ENCODE data around the gene PALLD. TPM values are rescaled to one million over a fixed set of nuclear protein-coding genes. Genes with fewer than 3 reads are reported as not detected.

The PALLD gene
- total RNA-seq, 1 donor from 2014 or later: 22.9 TPM

GRCh38 chr4:168682898-168683500 is 186.1 kb downstream of the PALLD start:
- DNase-seq (ENCODE audit: low spot score): no peak
- H3K9me3 Mint-ChIP-seq: no peaks in the 10 kb centered on the region
- H3K36me3 Mint-ChIP-seq (ENCODE audit: low read depth): no peaks in the 10 kb centered on the region
- no peaks in the 10 kb centered on the region for H3K4me1 Mint-ChIP-seq (ENCODE audit: low read depth)
- H3K27me3 Mint-ChIP-seq (ENCODE audit: insufficient read depth): peaks cover 5% of the 10 kb centered on the region
- intact Hi-C loops (cut with micrococcal nuclease): no loop called here
- H3K27ac Mint-ChIP-seq: no peak overlapping the region
- no peak overlapping the region for H3K4me3 Mint-ChIP-seq

GRCh38 chr4:168683595-168683994 is 186.7 kb downstream of the PALLD start:
- intact Hi-C loops (cut with micrococcal nuclease): no loop called here
- no peaks in the 10 kb centered on the region for H3K9me3 Mint-ChIP-seq
- H3K36me3 Mint-ChIP-seq (ENCODE audit: low read depth): no peaks in the 10 kb centered on the region
- no peak overlapping the region for H3K4me3 Mint-ChIP-seq
- no peak for DNase-seq (ENCODE audit: low spot score)
- H3K27ac Mint-ChIP-seq: no peak overlapping the region
- peaks cover 5% of the 10 kb centered on the region for H3K27me3 Mint-ChIP-seq (ENCODE audit: insufficient read depth)
- H3K4me1 Mint-ChIP-seq (ENCODE audit: low read depth): no peaks in the 10 kb centered on the region

GRCh38 chr4:168685136-168685809 is 188.4 kb downstream of the PALLD start:
- Mint-ChIP-seq H3K9me3 (no peaks in the 10 kb centered on the region), H3K36me3 (ENCODE audit: low read depth) (no peaks in the 10 kb centered on the region), H3K27ac (no peak overlapping the region), H3K4me1 (ENCODE audit: low read depth) (no peaks in the 10 kb centered on the region), H3K27me3 (ENCODE audit: insufficient read depth) (peaks cover 5% of the 10 kb centered on the region), H3K4me3 (no peak overlapping the region)
- intact Hi-C loops (cut with micrococcal nuclease): no loop called here
- DNase-seq (ENCODE audit: low spot score): no peak

GRCh38 chr4:168688584-168688983 is 191.7 kb downstream of the PALLD start:
- Mint-ChIP-seq H3K9me3 (no peaks in the 10 kb centered on the region), H3K4me1 (ENCODE audit: low read depth) (no peaks in the 10 kb centered on the region), H3K27ac (no peak overlapping the region), H3K36me3 (ENCODE audit: low read depth) (no peaks in the 10 kb centered on the region), H3K27me3 (ENCODE audit: insufficient read depth) (peaks cover 3% of the 10 kb centered on the region), H3K4me3 (no peak overlapping the region)
- intact Hi-C loops (cut with micrococcal nuclease): no loop called here
- DNase-seq (ENCODE audit: low spot score): no peak

- intact Hi-C loops (cut with micrococcal nuclease): no loop called here
Measured at GRCh38 chr4:168689791-168690190, 192.9 kb downstream of the PALLD start.

GRCh38 chr4:168690199-168690598 is 193.3 kb downstream of the PALLD start:
- no peak overlapping the region for H3K27ac Mint-ChIP-seq
- H3K36me3 Mint-ChIP-seq (ENCODE audit: low read depth): no peaks in the 10 kb centered on the region
- peaks cover 3% of the 10 kb centered on the region for H3K27me3 Mint-ChIP-seq (ENCODE audit: insufficient read depth)
- no peak overlapping the region for H3K4me3 Mint-ChIP-seq
- DNase-seq (ENCODE audit: low spot score): no peak
- intact Hi-C loops (cut with micrococcal nuclease): no loop called here
- H3K9me3 Mint-ChIP-seq: no peaks in the 10 kb centered on the region
- no peaks in the 10 kb centered on the region for H3K4me1 Mint-ChIP-seq (ENCODE audit: low read depth)

More at GRCh38 chr4:168689791-168690190, 192.9 kb downstream of the PALLD start:
- Mint-ChIP-seq H3K27me3 (ENCODE audit: insufficient read depth) (peaks cover 3% of the 10 kb centered on the region), H3K36me3 (ENCODE audit: low read depth) (no peaks in the 10 kb centered on the region), H3K4me1 (ENCODE audit: low read depth) (no peaks in the 10 kb centered on the region), H3K4me3 (no peak overlapping the region), H3K27ac (no peak overlapping the region), H3K9me3 (no peaks in the 10 kb centered on the region)
- no peak for DNase-seq (ENCODE audit: low spot score)

- Mint-ChIP-seq H3K27ac (no peak overlapping the region), H3K9me3 (no peaks in the 10 kb centered on the region), H3K4me1 (ENCODE audit: low read depth) (no peaks in the 10 kb centered on the region), H3K27me3 (ENCODE audit: insufficient read depth) (peaks cover 3% of the 10 kb centered on the region), H3K36me3 (ENCODE audit: low read depth) (no peaks in the 10 kb centered on the region), H3K4me3 (no peak overlapping the region)
- no peak for DNase-seq (ENCODE audit: low spot score)
- intact Hi-C loops (cut with micrococcal nuclease): no loop called here
Measured at GRCh38 chr4:168691631-168692369, 194.9 kb downstream of the PALLD start.

- no peak overlapping the region for H3K4me3 Mint-ChIP-seq
- H3K9me3 Mint-ChIP-seq: no peaks in the 10 kb centered on the region
- H3K27ac Mint-ChIP-seq: no peak overlapping the region
- no peaks in the 10 kb centered on the region for H3K4me1 Mint-ChIP-seq (ENCODE audit: low read depth)
- DNase-seq (ENCODE audit: low spot score): no peak
- H3K36me3 Mint-ChIP-seq (ENCODE audit: low read depth): no peaks in the 10 kb centered on the region
- intact Hi-C loops (cut with micrococcal nuclease): no loop called here
- no peaks in the 10 kb centered on the region for H3K27me3 Mint-ChIP-seq (ENCODE audit: insufficient read depth)
Measured at GRCh38 chr4:168693750-168694490, 197.1 kb downstream of the PALLD start.

- DNase-seq (ENCODE audit: low spot score): no peak
- Mint-ChIP-seq H3K27me3 (ENCODE audit: insufficient read depth) (no peaks in the 10 kb centered on the region), H3K4me1 (ENCODE audit: low read depth) (no peaks in the 10 kb centered on the region), H3K27ac (no peak overlapping the region), H3K4me3 (no peak overlapping the region), H3K9me3 (no peaks in the 10 kb centered on the region), H3K36me3 (ENCODE audit: low read depth) (no peaks in the 10 kb centered on the region)
- intact Hi-C loops (cut with micrococcal nuclease): no loop called here
Measured at GRCh38 chr4:168694667-168695066, 197.8 kb downstream of the PALLD start.

- DNase-seq (ENCODE audit: low spot score): no peak
- H3K36me3 Mint-ChIP-seq (ENCODE audit: low read depth): no peaks in the 10 kb centered on the region
- intact Hi-C loops (cut with micrococcal nuclease): no loop called here
- no peak overlapping the region for H3K27ac Mint-ChIP-seq
- no peak overlapping the region for H3K4me3 Mint-ChIP-seq
- H3K27me3 Mint-ChIP-seq (ENCODE audit: insufficient read depth): no peaks in the 10 kb centered on the region
- no peaks in the 10 kb centered on the region for H3K4me1 Mint-ChIP-seq (ENCODE audit: low read depth)
- H3K9me3 Mint-ChIP-seq: no peaks in the 10 kb centered on the region
Measured at GRCh38 chr4:168695288-168695687, 198.4 kb downstream of the PALLD start.

- no peaks in the 10 kb centered on the region for H3K4me1 Mint-ChIP-seq (ENCODE audit: low read depth)
- no peak overlapping the region for H3K4me3 Mint-ChIP-seq
- no peak overlapping the region for H3K27ac Mint-ChIP-seq
- no peaks in the 10 kb centered on the region for H3K27me3 Mint-ChIP-seq (ENCODE audit: insufficient read depth)
- intact Hi-C loops (cut with micrococcal nuclease): no loop called here
- H3K9me3 Mint-ChIP-seq: no peaks in the 10 kb centered on the region
- no peaks in the 10 kb centered on the region for H3K36me3 Mint-ChIP-seq (ENCODE audit: low read depth)
- no peak for DNase-seq (ENCODE audit: low spot score)
Measured at GRCh38 chr4:168696280-168696679, 199.4 kb downstream of the PALLD start.

GRCh38 chr4:168696826-168697225 is 200.0 kb downstream of the PALLD start:
- Mint-ChIP-seq H3K9me3 (no peaks in the 10 kb centered on the region), H3K4me1 (ENCODE audit: low read depth) (no peaks in the 10 kb centered on the region), H3K36me3 (ENCODE audit: low read depth) (no peaks in the 10 kb centered on the region), H3K27ac (no peak overlapping the region), H3K4me3 (no peak overlapping the region), H3K27me3 (ENCODE audit: insufficient read depth) (no peaks in the 10 kb centered on the region)
- intact Hi-C loops (cut with micrococcal nuclease): no loop called here
- DNase-seq (ENCODE audit: low spot score): no peak

Data from activated T-helper 1 cell treated with anti-CD3 and anti-CD28 coated beads, Interleukin-12 subunit alpha, Interleukin-12 subunit beta, Interleukin-2, Interleukin-4 antibody, amounts not matched to agents 30 ng/mL and 10 ng/mL and 1 ng/mL, durations not matched to agents 14 hours and 24 hours and 36 hours (primary cell).